AG04450 (cell line): ENCODE results near the gene MYL5. TPM values are rescaled to one million over a fixed set of nuclear protein-coding genes. Genes with fewer than 3 reads are reported as not detected.

Experiments
- CTCF ChIA-PET: fragments of 300-600, 350-600 bp; formaldehyde crosslinking; extraction: SDS; loops from one replicate; lab custom pipeline; 2022; ENCODE audit warnings: antibody characterized with exemption, inconsistent platforms; lab: Charles Lee
- POLR2A ChIA-PET: fragments of 350-600 bp; formaldehyde crosslinking; extraction: SDS; loops from one replicate; lab custom pipeline; 2021; ENCODE audit warnings: antibody characterized with exemption, inconsistent platforms; lab: Yijun Ruan, JAX
- DNase-seq: peaks from one replicate; pipeline ENCODE4 v3.0.0-alpha.2; 2011; ENCODE audit warnings: low read depth, low spot score
- H3K27ac ChIP-seq: one replicate; pipeline ENCODE4 v1.5.1; 2012; ENCODE audit warnings: low read depth, low read length, control low read depth
- H3K27me3 ChIP-seq: one replicate; pipeline ENCODE4 v1.6.0; 2012; ENCODE audit warnings: low read length; ENCODE audit not compliant: control insufficient read depth, insufficient read depth
- H3K4me3 ChIP-seq: 2 replicates; pipeline ENCODE4 v1.5.1; 2011; ENCODE audit warnings: mild to moderate bottlenecking, low read depth, low read length, control low read depth
- H3K9me3 ChIP-seq: 2 replicates; pipeline ENCODE4 v1.5.1; 2012; ENCODE audit warnings: low read length; ENCODE audit not compliant: control insufficient read depth, insufficient read depth
- CTCF ChIP-seq: IDR thresholded peaks from 2 replicates; pipeline ENCODE4 v1.5.1; 2011; ENCODE audit warnings: low read depth, low read length, control low read depth, inconsistent platforms
- polyA plus RNA-seq: library from polyadenylated mRNA; depleted of rRNA; stranded (reverse); fragments of >200 nt; gene quantifications from 2 replicates; pipeline ENCODE4 v1.2.3, GENCODE V29; 2011

Gene MYL5
- polyA plus RNA-seq, 1 experiment, result 12.3 TPM

DNA sequence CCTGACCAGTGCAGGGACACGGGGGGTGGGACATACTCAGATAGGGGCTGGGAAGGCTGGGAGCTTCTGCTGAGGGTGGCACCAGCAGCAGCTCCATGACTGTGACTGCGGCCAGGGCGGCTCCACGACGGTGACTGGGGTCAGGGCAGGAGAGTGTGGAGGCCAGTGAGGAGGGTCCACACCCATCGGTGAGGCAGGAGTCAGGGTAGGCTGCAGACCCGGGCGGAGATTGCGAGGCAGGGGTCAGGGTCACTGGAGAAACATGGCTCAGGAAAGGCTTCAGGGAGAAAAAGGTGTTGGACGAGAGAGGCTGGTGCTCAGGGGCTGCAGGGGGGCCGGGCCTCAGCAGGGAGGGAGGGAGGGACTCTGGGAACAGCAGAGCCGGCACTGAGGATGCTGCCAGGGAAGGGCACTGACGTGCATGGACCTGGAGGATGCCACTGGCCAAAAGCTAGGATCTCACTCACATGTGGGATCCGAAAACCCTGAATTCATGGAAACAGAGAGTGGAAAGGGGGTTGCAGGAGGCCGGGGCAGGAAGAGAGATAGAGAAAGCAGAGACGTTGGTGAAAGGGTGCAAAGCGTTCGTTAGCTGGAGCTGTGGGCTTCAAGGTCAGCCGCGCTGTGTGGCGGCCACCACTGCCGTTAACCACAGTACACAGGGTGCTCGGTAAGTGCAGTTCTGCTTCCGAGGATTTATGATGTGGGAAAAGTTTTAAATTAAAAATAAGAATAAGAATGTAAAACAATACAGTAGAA, 22.3 kb upstream of the MYL5 start:
- CTCF ChIA-PET, result no interaction called here
- H3K4me3 ChIP-seq, result no peak overlapping the region
- H3K9me3 ChIP-seq, result peaks cover 78% of the 10 kb centered on the region
- TF ChIP-seq CTCF, result no peak
- POLR2A ChIA-PET, result no interaction called here
- H3K27ac ChIP-seq, result no peak overlapping the region
- DNase-seq, result no peak
- H3K27me3 ChIP-seq, result peaks cover 14% of the 10 kb centered on the region

DNA sequence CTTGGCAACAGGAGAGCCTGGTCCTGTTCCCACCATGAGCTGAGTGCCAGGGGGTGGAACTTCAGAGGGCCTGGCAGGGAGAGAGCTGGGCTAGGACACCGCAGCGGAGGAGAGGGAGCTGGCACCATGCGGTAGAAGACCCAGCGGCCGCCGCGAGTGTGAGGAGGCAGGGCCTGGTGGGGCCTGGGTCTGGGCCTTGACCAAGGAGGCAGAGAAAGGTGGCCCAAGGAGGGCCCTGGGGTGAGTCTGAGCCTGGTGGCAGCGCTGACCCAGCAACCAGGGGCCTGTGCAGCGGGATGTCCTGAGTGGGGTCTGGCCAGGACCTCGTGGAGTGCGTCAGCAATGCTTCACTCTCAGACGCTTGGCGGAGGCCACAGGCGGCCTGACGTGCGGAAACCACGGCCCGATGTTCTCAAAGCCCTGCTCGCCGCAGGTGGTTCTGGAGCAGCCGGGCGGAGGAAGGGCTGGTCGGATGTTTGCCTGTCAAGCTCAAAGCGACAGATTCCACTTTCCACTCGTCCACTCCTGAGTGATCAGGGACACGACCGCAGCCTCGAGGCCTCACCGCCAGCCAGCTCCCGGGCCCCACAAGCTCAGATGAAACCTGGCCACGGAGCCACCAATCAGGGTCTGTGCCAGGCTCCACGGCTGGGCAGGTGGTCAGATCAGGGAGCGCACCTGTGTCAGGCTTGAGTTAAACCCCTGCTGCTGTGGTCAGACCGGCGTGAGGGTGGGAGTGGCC, 21.1 kb upstream of the MYL5 start:
- TF ChIP-seq CTCF, result no peak
- POLR2A ChIA-PET, result no interaction called here
- no peak for DNase-seq
- H3K27me3 ChIP-seq, result peaks cover 14% of the 10 kb centered on the region
- H3K9me3 ChIP-seq, result peaks cover 83% of the 10 kb centered on the region
- H3K4me3 ChIP-seq, result no peak overlapping the region
- CTCF ChIA-PET, result no interaction called here
- H3K27ac ChIP-seq, result no peak overlapping the region

GRCh38 chr4:653831-654502, 20.4 kb upstream of the MYL5 start:
- POLR2A ChIA-PET, result no interaction called here
- Histone ChIP-seq H3K4me3 (no peak overlapping the region), H3K9me3 (peaks cover 83% of the 10 kb centered on the region), H3K27ac (no peak overlapping the region), H3K27me3 (peaks cover 14% of the 10 kb centered on the region)
- no peak for DNase-seq
- no peak for TF ChIP-seq CTCF
- CTCF ChIA-PET, result no interaction called here

DNA sequence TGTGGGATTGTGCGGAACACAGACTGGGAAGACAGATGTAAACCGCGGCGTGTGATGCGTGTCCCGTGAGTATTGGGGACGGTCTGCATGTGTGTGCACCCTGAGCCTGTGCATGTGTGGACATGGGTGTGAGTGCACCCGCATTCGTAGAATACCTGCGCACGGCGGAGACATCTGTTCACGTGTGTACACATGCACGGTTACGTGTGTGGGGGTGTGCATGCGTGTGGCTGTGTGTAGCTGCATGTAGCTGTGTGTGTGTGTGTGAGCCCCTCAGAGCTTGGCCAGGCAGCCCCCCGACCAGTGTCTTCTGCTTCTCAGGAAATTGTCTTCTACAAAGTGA, 19.9 kb upstream of the MYL5 start:
- H3K9me3 ChIP-seq, result peaks cover 83% of the 10 kb centered on the region
- no peak overlapping the region for H3K27ac ChIP-seq
- CTCF ChIA-PET, result no interaction called here
- no peak for TF ChIP-seq CTCF
- POLR2A ChIA-PET, result no interaction called here
- H3K27me3 ChIP-seq, result peaks cover 14% of the 10 kb centered on the region
- DNase-seq, result no peak
- H3K4me3 ChIP-seq, result no peak overlapping the region

- DNase-seq, result no peak
- TF ChIP-seq CTCF, result no peak
- Histone ChIP-seq H3K9me3 (peaks cover 84% of the 10 kb centered on the region), H3K27me3 (peaks cover 12% of the 10 kb centered on the region), H3K4me3 (no peak overlapping the region), H3K27ac (no peak overlapping the region)
- CTCF ChIA-PET, result no interaction called here
- POLR2A ChIA-PET, result no interaction called here
Measured at GRCh38 chr4:654871-655463, 19.4 kb upstream of the MYL5 start.
